Neural crest cell (in vitro differentiated cells): ENCODE measurements around the gene SSRP1. TPM values are rescaled to one million over a fixed set of nuclear protein-coding genes. Genes with fewer than 3 reads are reported as not detected.
"Not testable (repeated sequence)": the region's sequence is repeated elsewhere in the genome, so short reads cannot be mapped to it uniquely, and the experiment has no call there.

ENCODE experiments used
- DNase-seq: peaks from one replicate; pipeline ENCODE4 v3.0.0; 2021; ENCODE audit warnings: low read depth, mixed read lengths, low spot score
- H3K27ac Mint-ChIP-seq: one replicate; pipeline ENCODE4 v1.8.0; 2021; ENCODE audit warnings: mild to moderate bottlenecking, mixed read lengths; ENCODE audit not compliant: unreplicated experiment
- H3K27me3 Mint-ChIP-seq: 2 replicates; pipeline ENCODE4 v1.8.0; 2021; ENCODE audit warnings: low read depth, mild to moderate bottlenecking, mixed read lengths
- H3K36me3 Mint-ChIP-seq: 2 replicates; pipeline ENCODE4 v1.8.0; 2021; ENCODE audit warnings: low read depth, mild to moderate bottlenecking, mixed read lengths
- H3K4me1 Mint-ChIP-seq: 2 replicates; pipeline ENCODE4 v1.8.0; 2021; ENCODE audit warnings: mixed read lengths
- H3K4me3 Mint-ChIP-seq: one replicate; pipeline ENCODE4 v1.8.0; 2021; ENCODE audit warnings: mild to moderate bottlenecking, mixed read lengths
- H3K9me3 Mint-ChIP-seq: 2 replicates; pipeline ENCODE4 v1.8.0; 2021; ENCODE audit warnings: mixed read lengths
- total RNA-seq: library from RNA; stranded (reverse); gene quantifications from 2 replicates; pipeline ENCODE4 v1.2.1, GENCODE V29; 2021
- TF ChIP-seq, protein P1 (sequence below): fragments of 200-600 bp; sonication (generic); conservative IDR thresholded peaks from 2 replicates; pipeline ENCODE4 v1.5.0; 2021; ENCODE audit warnings: antibody characterized with exemption, mild to moderate bottlenecking

Gene SSRP1
- total RNA-seq, 1 donor from 2014 or later, result 280 TPM

- Mint-ChIP-seq H3K27ac (no peak overlapping the region), H3K36me3 (no peaks in the 10 kb centered on the region), H3K4me3 (no peak overlapping the region), H3K27me3 (no peaks in the 10 kb centered on the region), H3K9me3 (no peaks in the 10 kb centered on the region), H3K4me1 (peaks cover 37% of the 10 kb centered on the region)
- no peak for DNase-seq
- TF ChIP-seq, protein P1, sequence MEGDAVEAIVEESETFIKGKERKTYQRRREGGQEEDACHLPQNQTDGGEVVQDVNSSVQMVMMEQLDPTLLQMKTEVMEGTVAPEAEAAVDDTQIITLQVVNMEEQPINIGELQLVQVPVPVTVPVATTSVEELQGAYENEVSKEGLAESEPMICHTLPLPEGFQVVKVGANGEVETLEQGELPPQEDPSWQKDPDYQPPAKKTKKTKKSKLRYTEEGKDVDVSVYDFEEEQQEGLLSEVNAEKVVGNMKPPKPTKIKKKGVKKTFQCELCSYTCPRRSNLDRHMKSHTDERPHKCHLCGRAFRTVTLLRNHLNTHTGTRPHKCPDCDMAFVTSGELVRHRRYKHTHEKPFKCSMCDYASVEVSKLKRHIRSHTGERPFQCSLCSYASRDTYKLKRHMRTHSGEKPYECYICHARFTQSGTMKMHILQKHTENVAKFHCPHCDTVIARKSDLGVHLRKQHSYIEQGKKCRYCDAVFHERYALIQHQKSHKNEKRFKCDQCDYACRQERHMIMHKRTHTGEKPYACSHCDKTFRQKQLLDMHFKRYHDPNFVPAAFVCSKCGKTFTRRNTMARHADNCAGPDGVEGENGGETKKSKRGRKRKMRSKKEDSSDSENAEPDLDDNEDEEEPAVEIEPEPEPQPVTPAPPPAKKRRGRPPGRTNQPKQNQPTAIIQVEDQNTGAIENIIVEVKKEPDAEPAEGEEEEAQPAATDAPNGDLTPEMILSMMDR, result no peak
Observed at GRCh38 chr11:57341250-57341808, 5.6 kb upstream of the SSRP1 start.

DNA sequence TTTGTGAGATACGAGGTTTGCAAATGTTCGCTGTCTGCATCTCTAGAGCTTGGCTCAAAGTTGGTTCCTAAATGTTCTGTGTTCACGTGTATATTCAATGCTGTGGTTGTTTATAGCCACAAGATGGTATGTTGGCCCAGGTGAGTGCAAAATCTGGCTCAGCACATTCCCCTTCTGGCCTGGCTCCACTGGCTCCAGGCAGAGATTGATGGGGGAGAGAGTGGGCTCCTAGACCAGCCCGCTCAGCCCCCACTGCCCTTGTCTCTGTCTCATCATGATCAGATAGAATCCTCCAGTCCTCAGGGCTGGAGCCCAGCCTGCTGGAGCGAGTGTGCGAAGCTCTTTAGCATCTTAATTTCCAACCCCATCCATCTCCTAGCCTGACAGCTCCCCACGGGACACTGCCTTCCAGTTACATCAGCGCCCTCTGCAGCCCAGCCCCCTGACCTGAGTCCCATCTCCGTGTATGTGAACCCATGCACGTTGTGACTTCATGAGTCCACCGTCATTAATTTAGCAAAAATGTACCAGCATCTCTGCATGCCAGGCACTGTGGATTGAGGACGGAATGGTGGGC, 4.4 kb upstream of the SSRP1 start:
- Mint-ChIP-seq H3K4me3 (peak overlapping the region; percentile 84), H3K27me3 (no peaks in the 10 kb centered on the region), H3K9me3 (no peaks in the 10 kb centered on the region), H3K27ac (peak overlapping the region; percentile 81), H3K4me1 (peaks cover 39% of the 10 kb centered on the region), H3K36me3 (no peaks in the 10 kb centered on the region)
- DNase-seq, result peak; percentile 39
- TF ChIP-seq, protein P1, result peak; percentile 32

DNA sequence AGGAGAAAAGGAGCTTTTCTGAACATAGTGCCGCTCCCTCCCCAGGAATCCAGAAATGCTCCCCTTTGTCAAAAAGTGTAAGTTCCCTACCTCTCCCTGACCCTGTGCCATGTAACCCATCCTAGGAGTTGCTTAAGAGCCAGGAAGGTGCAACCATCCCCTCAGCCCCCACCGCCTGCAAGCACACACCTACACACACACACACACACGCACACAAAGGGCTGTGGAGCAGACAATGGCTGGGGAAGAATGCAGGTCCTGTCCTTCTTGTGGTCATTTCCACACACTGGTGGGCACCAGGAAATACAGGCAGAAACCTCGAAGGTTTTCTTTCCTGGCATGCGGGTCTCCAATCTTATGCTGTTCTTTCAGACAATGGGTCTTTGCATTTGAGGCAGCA, 3.6 kb upstream of the SSRP1 start:
- Mint-ChIP-seq H3K27ac (no peak overlapping the region), H3K4me1 (peaks cover 47% of the 10 kb centered on the region), H3K36me3 (no peaks in the 10 kb centered on the region), H3K27me3 (no peaks in the 10 kb centered on the region), H3K9me3 (no peaks in the 10 kb centered on the region), H3K4me3 (peak overlapping the region; percentile 84)
- TF ChIP-seq, protein P1, result no peak
- DNase-seq, result no peak

- Mint-ChIP-seq H3K4me3 (peak within 1 kb of the TSS; percentile 84), H3K36me3 (peaks cover 2% of the 10 kb centered on the region), H3K4me1 (peaks cover 49% of the 10 kb centered on the region), H3K9me3 (no peaks in the 10 kb centered on the region), H3K27me3 (no peaks in the 10 kb centered on the region), H3K27ac (peak within 1 kb of the TSS; percentile 69)
- DNase-seq, result no peak
- TF ChIP-seq, protein P1, result no peak
Observed at GRCh38 chr11:57338142-57338541, 2.5 kb upstream of the SSRP1 start, which contains the start of gene P2RX3. TSS of gene P2RX3 (plus strand) at chr11:57338352. CDS start at chr11:57338551, 199 bp downstream.

GRCh38 chr11:57336856-57337255, 1.2 kb upstream of the SSRP1 start:
- Mint-ChIP-seq H3K4me3 (peak overlapping the region; percentile 94), H3K4me1 (peaks cover 52% of the 10 kb centered on the region)
- H3K27ac Mint-ChIP-seq, H3K36me3 Mint-ChIP-seq, DNase-seq, H3K27me3 Mint-ChIP-seq, H3K9me3 Mint-ChIP-seq: not testable (repeated sequence)

DNA sequence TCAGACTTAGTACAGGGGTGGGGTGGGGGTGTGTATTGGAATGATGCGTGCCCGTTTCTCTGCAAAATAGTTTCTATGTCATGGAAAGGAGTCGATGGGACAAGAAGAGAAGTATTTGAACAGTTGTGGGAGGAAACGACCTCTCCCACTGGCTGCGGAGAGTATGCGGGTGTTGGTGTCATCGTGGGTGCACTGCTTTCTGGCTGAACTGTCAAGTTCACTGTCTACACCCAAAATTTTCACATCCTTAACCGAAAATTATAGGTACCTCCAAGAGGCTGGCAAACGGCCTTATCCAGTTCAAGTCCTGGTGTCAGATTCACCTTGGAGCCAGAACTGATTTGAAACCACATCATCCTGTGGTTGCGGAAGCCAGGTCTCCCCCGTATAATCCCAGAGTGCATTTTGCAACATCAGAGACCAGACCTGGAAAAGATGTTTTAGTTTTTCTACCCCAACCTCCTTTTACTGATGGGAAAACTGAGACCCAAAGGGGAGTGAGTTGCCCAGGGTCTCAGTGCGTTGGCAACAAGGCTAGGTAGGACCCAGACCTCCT, 497 bp upstream of the SSRP1 start:
- peaks cover 52% of the 10 kb centered on the region for H3K4me1 Mint-ChIP-seq
- DNase-seq, result no peak

More for the DNA sequence above, 497 bp upstream of the SSRP1 start:
- Mint-ChIP-seq H3K36me3 (peaks cover 9% of the 10 kb centered on the region), H3K27me3 (no peaks in the 10 kb centered on the region), H3K9me3 (no peaks in the 10 kb centered on the region), H3K27ac (peak overlapping the region; percentile 97), H3K4me3 (peak overlapping the region; percentile 94)
- TF ChIP-seq, protein P1, result no peak
